Stomach smooth muscle (tissue), 2 donors: ENCODE data around the gene SYNCRIP.

Source experiments
- H3K27ac ChIP-seq: one replicate; pipeline ENCODE4 v1.7.0; 2013; ENCODE audit warnings: mild to moderate bottlenecking, low read length, inconsistent platforms
- H3K27me3 ChIP-seq, 2 donors: one replicate each; pipeline ENCODE4 v1.7.0; 2013; ENCODE audit warnings: low read length in 2 of 2; ENCODE audit not compliant: insufficient read depth in 2 of 2, control insufficient read depth in 1 of 2
- H3K36me3 ChIP-seq, 2 donors: one replicate each; pipeline ENCODE4 v1.7.0; 2013; ENCODE audit warnings: low read length in 2 of 2; ENCODE audit not compliant: control insufficient read depth in 2 of 2, insufficient read depth in 2 of 2
- H3K4me1 ChIP-seq: one replicate; pipeline ENCODE4 v1.7.0; 2013; ENCODE audit warnings: low read length; ENCODE audit not compliant: control insufficient read depth, insufficient read depth
- H3K4me3 ChIP-seq, 2 donors: one replicate each; pipeline ENCODE4 v1.7.0; 2013; ENCODE audit warnings: low read length in 2 of 2
- H3K9ac ChIP-seq, 2 donors: one replicate each; pipeline ENCODE4 v1.7.0; 2013; ENCODE audit warnings: low read length in 2 of 2, mild to moderate bottlenecking in 1 of 2
- H3K9me3 ChIP-seq, 2 donors: one replicate each; pipeline ENCODE4 v1.7.0; 2013; ENCODE audit warnings: low read length in 2 of 2; ENCODE audit not compliant: control insufficient read depth in 2 of 2
- donor health status: healthy.
- donor health status: Pancreatic carcinoma.

SYNCRIP gene

DNA sequence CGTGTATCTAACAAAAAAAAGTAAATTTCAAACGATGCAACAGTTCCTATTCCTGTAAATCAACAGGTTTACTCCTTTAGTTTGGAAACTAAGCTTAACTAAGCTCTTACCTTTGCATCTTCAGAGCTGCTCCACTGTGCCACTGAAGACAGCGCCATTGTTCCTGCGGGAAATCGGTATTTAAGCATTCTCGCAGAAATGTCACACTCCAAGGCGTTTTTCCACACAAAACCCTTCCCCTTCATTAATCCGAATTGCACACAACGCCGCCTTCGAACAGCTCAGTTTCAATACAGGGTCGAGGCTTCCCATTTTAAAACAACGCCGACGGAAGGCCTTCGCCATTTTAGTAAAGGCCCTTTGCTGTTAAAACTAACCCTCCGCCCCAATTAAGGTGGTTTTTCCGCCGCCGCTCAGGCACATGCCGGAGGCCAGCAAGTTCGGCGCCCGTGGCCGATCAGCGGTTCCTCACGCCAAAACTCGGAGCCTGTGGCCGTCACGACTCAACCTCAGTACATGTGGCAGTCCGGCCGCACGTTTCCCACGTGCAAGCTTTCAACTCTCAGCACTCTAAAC, 35.4 kb upstream of the SYNCRIP start:
- Histone ChIP-seq H3K27ac (peak overlapping the region; percentile 89), H3K9ac (peak overlapping the region; percentile 92 to 95), H3K4me1 (peaks cover 9% of the 10 kb centered on the region), H3K36me3 (peaks cover 0 to 5% of the 10 kb centered on the region in 2 donors), H3K4me3 (peak overlapping the region; percentile 91), H3K9me3 (no peaks in the 10 kb centered on the region), H3K27me3 (no peaks in the 10 kb centered on the region)

GRCh38 chr6:85677234-85677956, 34.7 kb upstream of the SYNCRIP start:
- H3K4me1 ChIP-seq = peaks cover 9% of the 10 kb centered on the region
- H3K4me3 ChIP-seq = peak overlapping the region; percentile 91
- H3K36me3 ChIP-seq = peaks cover 0 to 7% of the 10 kb centered on the region in 2 donors
- peak overlapping the region; percentile 92 to 95 for H3K9ac ChIP-seq
- peak overlapping the region; percentile 89 for H3K27ac ChIP-seq
- H3K9me3 ChIP-seq = no peaks in the 10 kb centered on the region
- no peaks in the 10 kb centered on the region for H3K27me3 ChIP-seq

- H3K9ac ChIP-seq = peak overlapping the region in 1 of 2 donors; percentile 92
- H3K4me3 ChIP-seq = peak overlapping the region; percentile 91
- peaks cover 9% of the 10 kb centered on the region for H3K4me1 ChIP-seq
- no peaks in the 10 kb centered on the region for H3K27me3 ChIP-seq
- H3K9me3 ChIP-seq = no peaks in the 10 kb centered on the region
- no peak overlapping the region for H3K27ac ChIP-seq
- H3K36me3 ChIP-seq = peaks cover 0 to 7% of the 10 kb centered on the region in 2 donors
These were observed 33.5 kb upstream of the SYNCRIP start for GRCh38 chr6:85676086-85676729.

DNA sequence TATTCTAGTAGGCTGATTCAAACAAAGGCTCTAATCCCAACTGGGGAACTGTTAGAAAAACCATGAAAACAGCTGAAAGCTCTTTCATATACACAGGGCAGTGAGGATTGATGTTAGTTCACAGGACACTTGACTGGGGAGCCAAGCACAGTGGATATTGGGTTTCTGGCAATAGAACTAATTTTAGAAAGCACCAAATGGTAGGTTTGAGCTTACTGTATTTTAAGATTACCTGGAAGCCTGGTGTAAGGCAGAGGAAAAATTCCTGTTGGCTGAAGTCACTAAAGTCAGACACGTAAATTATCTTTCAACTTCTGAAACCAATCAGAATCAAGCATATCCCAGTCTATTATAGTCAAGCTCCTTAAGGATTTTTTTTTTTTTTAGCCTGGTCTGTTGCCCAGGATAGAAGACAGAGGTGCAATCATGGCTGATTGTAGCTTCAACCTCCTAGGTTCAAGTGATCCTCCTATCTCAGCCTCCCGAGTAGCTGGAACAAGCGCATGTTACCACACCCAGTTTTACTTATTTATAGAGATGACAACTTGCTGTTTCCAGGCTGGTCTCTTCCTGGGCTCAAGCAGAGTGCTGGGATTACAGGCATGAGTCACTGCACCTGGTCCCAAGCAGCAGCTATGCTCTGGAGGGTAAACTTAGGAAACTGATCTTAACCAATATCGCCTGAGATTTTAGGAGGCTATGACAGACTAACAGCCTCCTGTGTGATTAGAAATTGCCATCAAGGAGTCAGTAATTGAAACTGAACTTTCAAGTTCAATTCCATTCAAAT, 32.5 kb upstream of the SYNCRIP start:
- H3K4me1 ChIP-seq = peaks cover 9% of the 10 kb centered on the region
- peak overlapping the region in 1 of 2 donors; percentile 92 for H3K9ac ChIP-seq

GRCh38 chr6:85674604-85675003, 31.9 kb upstream of the SYNCRIP start:
- Histone ChIP-seq H3K27me3 (no peaks in the 10 kb centered on the region), H3K36me3 (peaks cover 0 to 7% of the 10 kb centered on the region in 2 donors), H3K9ac (no peak overlapping the region), H3K4me1 (peaks cover 9% of the 10 kb centered on the region), H3K9me3 (no peaks in the 10 kb centered on the region), H3K27ac (no peak overlapping the region), H3K4me3 (no peak overlapping the region)

More for the DNA sequence above, 32.5 kb upstream of the SYNCRIP start:
- Histone ChIP-seq H3K36me3 (peaks cover 0 to 7% of the 10 kb centered on the region in 2 donors), H3K27ac (no peak overlapping the region), H3K9me3 (no peaks in the 10 kb centered on the region), H3K27me3 (no peaks in the 10 kb centered on the region), H3K4me3 (peak overlapping the region; percentile 91)

GRCh38 chr6:85673198-85674139, 30.8 kb upstream of the SYNCRIP start:
- Histone ChIP-seq H3K4me3 (no peak overlapping the region), H3K4me1 (peaks cover 9% of the 10 kb centered on the region), H3K27ac (no peak overlapping the region), H3K27me3 (no peaks in the 10 kb centered on the region), H3K36me3 (peaks cover 0 to 7% of the 10 kb centered on the region in 2 donors), H3K9ac (no peak overlapping the region), H3K9me3 (no peaks in the 10 kb centered on the region)

- Histone ChIP-seq H3K27me3 (no peaks in the 10 kb centered on the region), H3K4me1 (peaks cover 9% of the 10 kb centered on the region), H3K27ac (no peak overlapping the region), H3K9me3 (no peaks in the 10 kb centered on the region), H3K36me3 (peaks cover 0 to 7% of the 10 kb centered on the region in 2 donors), H3K4me3 (no peak overlapping the region), H3K9ac (no peak overlapping the region)
These were observed 29.9 kb upstream of the SYNCRIP start for GRCh38 chr6:85672623-85673022.

GRCh38 chr6:85672050-85672449, 29.4 kb upstream of the SYNCRIP start:
- no peak overlapping the region for H3K27ac ChIP-seq
- H3K4me1 ChIP-seq = peaks cover 9% of the 10 kb centered on the region
- no peaks in the 10 kb centered on the region for H3K27me3 ChIP-seq

GRCh38 chr6:85670573-85670972, 27.9 kb upstream of the SYNCRIP start:
- Histone ChIP-seq H3K4me3 (no peak overlapping the region), H3K9ac (peak overlapping the region in 1 of 2 donors; percentile 14), H3K27ac (no peak overlapping the region)

More at GRCh38 chr6:85672050-85672449, 29.4 kb upstream of the SYNCRIP start:
- H3K9ac ChIP-seq = no peak overlapping the region
- H3K9me3 ChIP-seq = no peaks in the 10 kb centered on the region
- H3K4me3 ChIP-seq = no peak overlapping the region
- H3K36me3 ChIP-seq = peaks cover 0 to 7% of the 10 kb centered on the region in 2 donors

More at GRCh38 chr6:85670573-85670972, 27.9 kb upstream of the SYNCRIP start:
- peaks cover 7% of the 10 kb centered on the region for H3K4me1 ChIP-seq
- H3K27me3 ChIP-seq = no peaks in the 10 kb centered on the region
- no peaks in the 10 kb centered on the region for H3K9me3 ChIP-seq
- peaks cover 0 to 8% of the 10 kb centered on the region in 2 donors for H3K36me3 ChIP-seq
